Type B pancreatic cell (in vitro differentiated cells): ENCODE results near the gene GADD45G. TPM values are rescaled to one million over a fixed set of nuclear protein-coding genes. Genes with fewer than 3 reads are reported as not detected.

Source experiments
- DNase-seq: peaks from one replicate; pipeline ENCODE4 v3.0.0; 2021; ENCODE audit warnings: mixed read lengths; ENCODE audit not compliant: unreplicated experiment; ENCODE audit errors: extremely low spot score
- H3K27ac Mint-ChIP-seq: 2 replicates; pipeline ENCODE4 v1.8.0; 2021; ENCODE audit warnings: mild to moderate bottlenecking, mixed read lengths
- H3K27me3 Mint-ChIP-seq: 2 replicates; pipeline ENCODE4 v1.8.0; 2021; ENCODE audit warnings: mixed read lengths
- H3K36me3 Mint-ChIP-seq: 2 replicates; pipeline ENCODE4 v1.8.0; 2021; ENCODE audit warnings: mixed read lengths
- H3K4me1 Mint-ChIP-seq: one replicate; pipeline ENCODE4 v1.8.0; 2021; ENCODE audit warnings: mixed read lengths; ENCODE audit not compliant: unreplicated experiment
- H3K4me3 Mint-ChIP-seq: 2 replicates; pipeline ENCODE4 v1.8.0; 2021; ENCODE audit warnings: mild to moderate bottlenecking, mixed read lengths
- H3K9me3 Mint-ChIP-seq: 2 replicates; pipeline ENCODE4 v1.8.0; 2021; ENCODE audit warnings: mixed read lengths
- CTCF ChIP-seq: fragments of 200-600 bp; sonication (generic); conservative IDR thresholded peaks from 2 replicates; pipeline ENCODE4 v1.5.0; 2021; ENCODE audit warnings: antibody characterized with exemption, mild to moderate bottlenecking
- total RNA-seq: library from RNA; stranded (reverse); gene quantifications from 2 replicates; pipeline ENCODE4 v1.2.1, GENCODE V29; 2021; ENCODE audit warnings: low replicate concordance

Gene GADD45G
- total RNA-seq, 1 donor from 2014 or later = 12.2 TPM

- H3K4me3 Mint-ChIP-seq = no peak overlapping the region
- DNase-seq = peak; percentile 51
- no peaks in the 10 kb centered on the region for H3K9me3 Mint-ChIP-seq
- TF ChIP-seq CTCF = no peak
- peaks cover 6% of the 10 kb centered on the region for H3K4me1 Mint-ChIP-seq
- peaks cover 12% of the 10 kb centered on the region for H3K27me3 Mint-ChIP-seq
- H3K27ac Mint-ChIP-seq = no peak overlapping the region
- no peaks in the 10 kb centered on the region for H3K36me3 Mint-ChIP-seq
Measured at GRCh38 chr9:89594811-89595550, 9.8 kb upstream of the GADD45G start.

- Mint-ChIP-seq H3K4me3 (no peak overlapping the region), H3K27ac (no peak overlapping the region), H3K9me3 (no peaks in the 10 kb centered on the region), H3K27me3 (peaks cover 14% of the 10 kb centered on the region), H3K4me1 (peaks cover 6% of the 10 kb centered on the region), H3K36me3 (no peaks in the 10 kb centered on the region)
- TF ChIP-seq CTCF = no peak
- no peak for DNase-seq
Measured at GRCh38 chr9:89595646-89596045, 9.2 kb upstream of the GADD45G start.

GRCh38 chr9:89596937-89597555 lies 7.8 kb upstream of the GADD45G start:
- H3K27ac Mint-ChIP-seq = no peak overlapping the region
- peaks cover 6% of the 10 kb centered on the region for H3K4me1 Mint-ChIP-seq
- TF ChIP-seq CTCF = no peak
- H3K36me3 Mint-ChIP-seq = no peaks in the 10 kb centered on the region
- no peaks in the 10 kb centered on the region for H3K9me3 Mint-ChIP-seq
- peak; percentile 42 for DNase-seq
- peaks cover 19% of the 10 kb centered on the region for H3K27me3 Mint-ChIP-seq
- no peak overlapping the region for H3K4me3 Mint-ChIP-seq

GRCh38 chr9:89597711-89598362 lies 7.0 kb upstream of the GADD45G start:
- Mint-ChIP-seq H3K27me3 (peaks cover 19% of the 10 kb centered on the region), H3K36me3 (no peaks in the 10 kb centered on the region), H3K27ac (no peak overlapping the region), H3K4me1 (peaks cover 5% of the 10 kb centered on the region), H3K4me3 (no peak overlapping the region), H3K9me3 (no peaks in the 10 kb centered on the region)
- peak; percentile 65 for DNase-seq
- TF ChIP-seq CTCF = peak; percentile 92

- no peak overlapping the region for H3K27ac Mint-ChIP-seq
- H3K9me3 Mint-ChIP-seq = no peaks in the 10 kb centered on the region
- peaks cover 5% of the 10 kb centered on the region for H3K4me1 Mint-ChIP-seq
- H3K36me3 Mint-ChIP-seq = no peaks in the 10 kb centered on the region
- H3K4me3 Mint-ChIP-seq = no peak overlapping the region
- TF ChIP-seq CTCF = peak; percentile 14
- DNase-seq = no peak
- H3K27me3 Mint-ChIP-seq = peaks cover 19% of the 10 kb centered on the region
Measured at GRCh38 chr9:89598363-89598713, 6.5 kb upstream of the GADD45G start.
